ENCODE results near the gene CLASP1. TPM values are rescaled to one million over a fixed set of nuclear protein-coding genes. Genes with fewer than 3 reads are reported as not detected.

The CLASP1 gene
- total RNA-seq, 1 donor from 2014 or later = 163 TPM

DNA sequence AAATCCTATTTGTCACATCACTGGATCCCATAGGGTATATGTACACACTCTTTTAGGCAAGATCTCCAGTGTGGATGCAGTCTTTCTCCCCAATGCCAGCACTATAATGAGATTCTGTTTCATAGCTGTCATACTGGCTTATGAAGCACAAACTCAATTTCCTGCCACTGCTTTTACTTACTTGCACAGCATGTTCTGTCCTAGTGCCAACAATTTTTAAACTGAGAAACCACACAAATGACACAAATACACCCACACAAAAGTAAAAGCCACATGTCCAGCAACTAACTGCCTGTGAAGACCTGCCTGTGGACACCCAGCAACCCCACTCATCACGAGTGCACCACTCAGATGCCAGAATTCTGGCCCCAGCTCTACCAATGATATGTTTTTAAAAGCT lies 148.2 kb downstream of the CLASP1 start:
- H3K27ac Mint-ChIP-seq (ENCODE audit: unreplicated experiment) = no peak overlapping the region
- no peak for TF ChIP-seq CTCF (IDR thresholded peaks at IDR 0.05; ENCODE audit: partially characterized antibody, unreplicated experiment)
- H3K27me3 Mint-ChIP-seq (ENCODE audit: unreplicated experiment) = peaks cover 2% of the 10 kb centered on the region
- peaks cover 11% of the 10 kb centered on the region for H3K36me3 Mint-ChIP-seq (ENCODE audit: unreplicated experiment)
- no peak overlapping the region for H3K4me3 Mint-ChIP-seq (ENCODE audit: unreplicated experiment)
- no peak for DNase-seq
- no peaks in the 10 kb centered on the region for H3K4me1 Mint-ChIP-seq (ENCODE audit: low read depth, unreplicated experiment)
- H3K9me3 Mint-ChIP-seq (ENCODE audit: unreplicated experiment) = no peaks in the 10 kb centered on the region

DNA sequence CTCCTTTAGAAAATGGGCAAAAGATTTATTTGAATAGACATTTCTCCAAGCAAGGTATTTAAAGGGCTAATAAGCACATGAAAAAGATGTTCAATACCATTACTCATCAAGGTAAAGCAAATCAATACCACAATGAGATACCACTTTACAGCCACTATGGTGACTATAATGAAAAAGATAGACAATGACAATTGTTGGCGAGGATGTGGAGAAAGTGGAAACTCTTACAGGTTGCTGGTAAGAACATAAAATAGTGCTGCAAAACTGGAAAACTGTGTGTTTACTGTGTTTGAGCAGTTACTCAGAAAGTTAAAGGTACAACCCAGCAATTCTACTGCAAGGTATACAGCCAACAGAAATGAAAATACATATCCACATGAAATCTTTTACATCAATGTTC lies 150.5 kb downstream of the CLASP1 start:
- Mint-ChIP-seq H3K9me3 (ENCODE audit: unreplicated experiment) (no peaks in the 10 kb centered on the region), H3K4me3 (ENCODE audit: unreplicated experiment) (no peak overlapping the region), H3K27me3 (ENCODE audit: unreplicated experiment) (no peaks in the 10 kb centered on the region), H3K36me3 (ENCODE audit: unreplicated experiment) (peaks cover 11% of the 10 kb centered on the region), H3K4me1 (ENCODE audit: low read depth, unreplicated experiment) (no peaks in the 10 kb centered on the region), H3K27ac (ENCODE audit: unreplicated experiment) (no peak overlapping the region)
- no peak for DNase-seq
- TF ChIP-seq CTCF (IDR thresholded peaks at IDR 0.05; ENCODE audit: partially characterized antibody, unreplicated experiment) = no peak

DNA sequence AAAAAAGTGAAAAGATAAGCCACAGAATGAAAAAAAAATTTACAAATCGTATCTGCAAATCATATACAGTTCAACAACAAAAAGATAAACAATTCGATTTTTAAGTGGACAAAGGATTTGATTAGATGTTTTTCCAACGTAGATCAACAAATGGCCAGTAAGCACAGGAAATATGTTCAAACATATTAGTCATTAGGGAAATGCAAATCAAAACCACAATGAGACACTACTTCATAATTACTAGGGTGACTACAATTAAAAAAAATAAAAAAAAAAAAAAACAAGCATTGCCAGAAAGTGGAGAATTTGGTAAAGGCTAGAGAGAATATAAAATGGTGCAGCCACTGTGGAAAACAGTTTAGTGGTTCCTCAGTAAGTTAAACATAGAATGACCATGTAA lies 156.9 kb downstream of the CLASP1 start:
- DNase-seq = no peak
- Mint-ChIP-seq H3K27me3 (ENCODE audit: unreplicated experiment) (no peaks in the 10 kb centered on the region), H3K36me3 (ENCODE audit: unreplicated experiment) (no peaks in the 10 kb centered on the region), H3K9me3 (ENCODE audit: unreplicated experiment) (no peaks in the 10 kb centered on the region), H3K4me1 (ENCODE audit: low read depth, unreplicated experiment) (peaks cover 12% of the 10 kb centered on the region), H3K27ac (ENCODE audit: unreplicated experiment) (no peak overlapping the region), H3K4me3 (ENCODE audit: unreplicated experiment) (no peak overlapping the region)
- no peak for TF ChIP-seq CTCF (IDR thresholded peaks at IDR 0.05; ENCODE audit: partially characterized antibody, unreplicated experiment)

- Mint-ChIP-seq H3K27ac (ENCODE audit: unreplicated experiment) (no peak overlapping the region), H3K9me3 (ENCODE audit: unreplicated experiment) (no peaks in the 10 kb centered on the region), H3K36me3 (ENCODE audit: unreplicated experiment) (no peaks in the 10 kb centered on the region), H3K4me3 (ENCODE audit: unreplicated experiment) (no peak overlapping the region), H3K4me1 (ENCODE audit: low read depth, unreplicated experiment) (peaks cover 12% of the 10 kb centered on the region), H3K27me3 (ENCODE audit: unreplicated experiment) (no peaks in the 10 kb centered on the region)
- no peak for TF ChIP-seq CTCF (IDR thresholded peaks at IDR 0.05; ENCODE audit: partially characterized antibody, unreplicated experiment)
- no peak for DNase-seq
Measured at GRCh38 chr2:121491518-121491917, 157.7 kb downstream of the CLASP1 start.

DNA sequence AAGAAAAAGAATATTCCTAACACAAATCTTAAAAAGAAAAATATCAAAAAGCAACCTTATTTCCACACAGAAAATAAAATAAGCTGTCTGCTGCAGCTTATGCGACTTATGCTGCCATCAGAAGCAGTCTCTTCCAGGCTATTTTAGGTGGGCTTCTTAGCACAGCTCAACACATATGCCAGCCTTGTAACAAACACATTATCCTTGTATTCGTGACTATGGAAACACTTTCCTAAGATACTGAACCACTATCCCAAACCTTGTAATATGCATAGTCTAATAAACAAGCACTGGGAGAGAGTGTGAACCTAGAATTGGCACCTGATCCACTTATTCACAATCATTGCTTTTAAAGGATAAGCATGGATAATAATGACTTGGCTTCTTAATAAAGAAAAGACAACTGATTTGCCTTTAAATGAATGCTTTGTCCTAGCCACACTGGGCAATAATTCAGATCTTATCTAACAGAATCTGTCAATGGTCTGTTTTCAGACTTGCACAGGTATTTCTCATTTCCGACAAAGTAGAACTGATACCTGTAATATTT lies 158.6 kb downstream of the CLASP1 start:
- Mint-ChIP-seq H3K4me3 (ENCODE audit: unreplicated experiment) (peak overlapping the region; percentile 19), H3K36me3 (ENCODE audit: unreplicated experiment) (no peaks in the 10 kb centered on the region), H3K4me1 (ENCODE audit: low read depth, unreplicated experiment) (peaks cover 12% of the 10 kb centered on the region), H3K27me3 (ENCODE audit: unreplicated experiment) (no peaks in the 10 kb centered on the region), H3K9me3 (ENCODE audit: unreplicated experiment) (no peaks in the 10 kb centered on the region), H3K27ac (ENCODE audit: unreplicated experiment) (peak overlapping the region; percentile 43)
- DNase-seq = no peak
- no peak for TF ChIP-seq CTCF (IDR thresholded peaks at IDR 0.05; ENCODE audit: partially characterized antibody, unreplicated experiment)

All from glutamatergic neuron (in vitro differentiated cells).